ENCODE measurements around the gene PCDH9.

The PCDH9 gene

GRCh38 chr13:66551128-66551527 is 679.0 kb downstream of the PCDH9 start:
- DNase-seq: no peak

GRCh38 chr13:66547685-66548084 is 682.5 kb downstream of the PCDH9 start:
- DNase-seq: no peak

GRCh38 chr13:66546534-66547379 is 683.4 kb downstream of the PCDH9 start:
- DNase-seq: no peak

- no peak for DNase-seq
These were observed 686.4 kb downstream of the PCDH9 start for GRCh38 chr13:66543780-66544179.

- DNase-seq: no peak
These were observed 692.7 kb downstream of the PCDH9 start for GRCh38 chr13:66537417-66537816.

GRCh38 chr13:66536746-66537145 is 693.4 kb downstream of the PCDH9 start:
- DNase-seq: no peak

- no peak for DNase-seq
These were observed 695.6 kb downstream of the PCDH9 start for GRCh38 chr13:66534561-66534960.

GRCh38 chr13:66532845-66533244 is 697.3 kb downstream of the PCDH9 start:
- DNase-seq: no peak

- no peak for DNase-seq
These were observed 698.0 kb downstream of the PCDH9 start for GRCh38 chr13:66532146-66532545.

GRCh38 chr13:66530686-66531085 is 699.5 kb downstream of the PCDH9 start:
- no peak for DNase-seq

GRCh38 chr13:66530158-66530557 is 700.0 kb downstream of the PCDH9 start:
- DNase-seq: no peak

GRCh38 chr13:66528944-66529576 is 701.1 kb downstream of the PCDH9 start:
- DNase-seq: peak; percentile 64

GRCh38 chr13:66528180-66528579 is 702.0 kb downstream of the PCDH9 start:
- no peak for DNase-seq

GRCh38 chr13:66520511-66521355 is 709.4 kb downstream of the PCDH9 start:
- DNase-seq: no peak

GRCh38 chr13:66519259-66519658 is 710.9 kb downstream of the PCDH9 start:
- no peak for DNase-seq

GRCh38 chr13:66518068-66518467 is 712.1 kb downstream of the PCDH9 start:
- no peak for DNase-seq

- no peak for DNase-seq
These were observed 716.4 kb downstream of the PCDH9 start for GRCh38 chr13:66513728-66514127.

- DNase-seq: no peak
These were observed 721.0 kb downstream of the PCDH9 start for GRCh38 chr13:66509175-66509574.

GRCh38 chr13:66508153-66508909 is 721.8 kb downstream of the PCDH9 start:
- no peak for DNase-seq

GRCh38 chr13:66506979-66507378 is 723.2 kb downstream of the PCDH9 start:
- no peak for DNase-seq

- no peak for DNase-seq
These were observed 723.9 kb downstream of the PCDH9 start for GRCh38 chr13:66506051-66506777.

GRCh38 chr13:66503890-66504289 is 726.2 kb downstream of the PCDH9 start:
- DNase-seq: no peak
